HEK293 (cell line): ENCODE measurements around the gene TYMS.
A peak's percentile ranks its signal among the peaks of the same experiment; 100 is the strongest.

Experiments
- CTCF ChIA-PET: fragments of 350-600 bp; formaldehyde crosslinking; extraction: SDS; loops from one replicate; lab custom pipeline; 2021; ENCODE audit warnings: antibody characterized with exemption; lab: Yijun Ruan, JAX
- POLR2A ChIA-PET: fragments of 300-600 bp; formaldehyde crosslinking; extraction: SDS; loops from one replicate; lab custom pipeline; 2020; ENCODE audit warnings: antibody characterized with exemption, inconsistent platforms; lab: Yijun Ruan, JAX
- H3K27ac ChIP-seq: fragments of 200-500 bp; sonication (Bioruptor generic); 2 replicates; pipeline ENCODE4 v1.5.1; 2014; ENCODE audit warnings: low read depth, low read length, control low read depth, inconsistent platforms; ENCODE audit errors: extremely low read depth
- H3K36me3 ChIP-seq, 2 experiments: fragments of 200-500 bp in 1 of 2; sonication (Bioruptor generic) in 1 of 2; 1 replicate in 1 of 2; 2 replicates in 1 of 2; pipeline ENCODE4 v1.5.1; 2014 to 2017; ENCODE audit warnings: inconsistent platforms in 2 of 2, low read length in 2 of 2; ENCODE audit not compliant: control insufficient read depth in 2 of 2, insufficient read depth in 1 of 2
- H3K4me1 ChIP-seq: fragments of 200-500 bp; sonication (Bioruptor generic); 2 replicates; pipeline ENCODE4 v1.5.1; 2014; ENCODE audit warnings: mild to moderate bottlenecking, low read length, inconsistent platforms; ENCODE audit not compliant: control insufficient read depth, insufficient read depth
- H3K4me3 ChIP-seq: 2 replicates; pipeline ENCODE4 v1.5.1; 2011; ENCODE audit warnings: low read depth, mild to moderate bottlenecking, control low read depth, low read length, moderate library complexity
- H3K9me3 ChIP-seq: fragments of 200-500 bp; sonication (Bioruptor generic); 2 replicates; pipeline ENCODE4 v1.5.1; 2014; ENCODE audit warnings: low read depth, low read length, inconsistent platforms; ENCODE audit not compliant: control insufficient read depth, insufficient read depth
- BCL11B ChIP-seq: fragments of 450-650 bp; formaldehyde crosslinking; IDR thresholded peaks from 2 replicates; pipeline ENCODE4 v1.5.1; 2016; ENCODE audit warnings: low read depth, missing biosample characterization, missing genetic modification characterization
- EGR2 ChIP-seq: fragments of 450-650 bp; formaldehyde crosslinking; IDR thresholded peaks from 2 replicates; pipeline ENCODE4 v1.5.1; 2016; ENCODE audit warnings: low read depth, missing biosample characterization, missing genetic modification characterization
- HOXC10 ChIP-seq: sonication (generic); formaldehyde crosslinking; IDR thresholded peaks from 2 replicates; pipeline ENCODE4 v1.8.1; 2023; ENCODE audit warnings: mild to moderate bottlenecking, missing genetic modification reagents
- KLF16 ChIP-seq: fragments of 450-650 bp; formaldehyde crosslinking; IDR thresholded peaks from 2 replicates; pipeline ENCODE4 v1.5.1; 2017; ENCODE audit warnings: missing biosample characterization, missing genetic modification characterization
- MYNN ChIP-seq: fragments of 450-650 bp; formaldehyde crosslinking; IDR thresholded peaks from 2 replicates; pipeline ENCODE4 v1.5.1; 2016; ENCODE audit warnings: missing biosample characterization, missing genetic modification characterization, borderline replicate concordance
- SP2 ChIP-seq: fragments of 450-650 bp; formaldehyde crosslinking; IDR thresholded peaks from 2 replicates; pipeline ENCODE4 v1.5.1; 2016; ENCODE audit warnings: missing biosample characterization, missing genetic modification characterization
- TCF7L2 ChIP-seq: IDR thresholded peaks from 2 replicates; pipeline ENCODE4 v1.6.1; 2011; ENCODE audit warnings: low read depth, mild to moderate bottlenecking, inconsistent platforms, low read length, moderate library complexity, borderline replicate concordance
- ZBTB20 ChIP-seq: fragments of 450-650 bp; formaldehyde crosslinking; IDR thresholded peaks from 2 replicates; pipeline ENCODE4 v1.5.1; 2016; ENCODE audit warnings: missing biosample characterization, missing genetic modification characterization
- ZBTB26 ChIP-seq: fragments of 450-650 bp; formaldehyde crosslinking; optimal IDR thresholded peaks from 2 replicates; pipeline ENCODE3; 2016; ENCODE audit warnings: missing biosample characterization, mild to moderate bottlenecking, missing genetic modification characterization
- ZBTB48 ChIP-seq: fragments of 450-650 bp; formaldehyde crosslinking; IDR thresholded peaks from 2 replicates; pipeline ENCODE4 v1.5.1; 2016; ENCODE audit warnings: missing biosample characterization, missing genetic modification characterization
- ZEB2 ChIP-seq: fragments of 450-650 bp; formaldehyde crosslinking; IDR thresholded peaks from 2 replicates; pipeline ENCODE4 v1.5.1; 2016; ENCODE audit warnings: missing biosample characterization, missing genetic modification characterization
- ZNF10 ChIP-seq: fragments of 450-650 bp; formaldehyde crosslinking; IDR thresholded peaks from 2 replicates; pipeline ENCODE4 v1.5.1; 2017; ENCODE audit warnings: missing biosample characterization, missing genetic modification characterization
- ZNF133 ChIP-seq: fragments of 450-650 bp; formaldehyde crosslinking; IDR thresholded peaks from 2 replicates; pipeline ENCODE4 v1.5.1; 2016; ENCODE audit warnings: missing biosample characterization, missing genetic modification characterization
- ZNF16 ChIP-seq: fragments of 450-650 bp; formaldehyde crosslinking; IDR thresholded peaks from 2 replicates; pipeline ENCODE4 v1.5.1; 2016; ENCODE audit warnings: low read depth, missing biosample characterization, missing genetic modification characterization
- ZNF2 ChIP-seq: fragments of 450-650 bp; formaldehyde crosslinking; IDR thresholded peaks from 2 replicates; pipeline ENCODE4 v1.5.1; 2016; ENCODE audit warnings: missing biosample characterization, missing genetic modification characterization
- ZNF223 ChIP-seq: fragments of 450-650 bp; formaldehyde crosslinking; IDR thresholded peaks from 2 replicates; pipeline ENCODE4 v1.5.1; 2016; ENCODE audit warnings: missing biosample characterization, missing genetic modification characterization
- ZNF394 ChIP-seq: fragments of 450-650 bp; formaldehyde crosslinking; IDR thresholded peaks from 2 replicates; pipeline ENCODE4 v1.5.1; 2016; ENCODE audit warnings: missing biosample characterization, missing genetic modification characterization, mild to moderate bottlenecking, moderate library complexity, borderline replicate concordance
- ZNF423 ChIP-seq: fragments of 450-650 bp; formaldehyde crosslinking; IDR thresholded peaks from 2 replicates; pipeline ENCODE4 v1.5.1; 2016; ENCODE audit warnings: missing biosample characterization, missing genetic modification characterization
- ZNF558 ChIP-seq: fragments of 450-650 bp; formaldehyde crosslinking; IDR thresholded peaks from 2 replicates; pipeline ENCODE4 v1.5.1; 2016; ENCODE audit warnings: missing biosample characterization, missing genetic modification characterization
- ZNF629 ChIP-seq: fragments of 450-650 bp; formaldehyde crosslinking; IDR thresholded peaks from 2 replicates; pipeline ENCODE4 v1.5.1; 2017; ENCODE audit warnings: missing biosample characterization, missing genetic modification characterization
- ZNF692 ChIP-seq: fragments of 450-650 bp; formaldehyde crosslinking; IDR thresholded peaks from 2 replicates; pipeline ENCODE4 v1.5.1; 2016; ENCODE audit warnings: missing biosample characterization, missing genetic modification characterization
- ZNF76 ChIP-seq: fragments of 450-650 bp; formaldehyde crosslinking; IDR thresholded peaks from 2 replicates; pipeline ENCODE4; 2016; ENCODE audit warnings: low read depth, missing biosample characterization, missing genetic modification characterization, borderline replicate concordance
- TF ChIP-seq, protein P1 (sequence below): fragments of 450-650 bp; formaldehyde crosslinking; IDR thresholded peaks from 2 replicates; pipeline ENCODE4 v1.5.1; 2016; ENCODE audit warnings: missing biosample characterization, missing genetic modification characterization, borderline replicate concordance
- TF ChIP-seq, protein P2 (sequence below): fragments of 450-650 bp; formaldehyde crosslinking; IDR thresholded peaks from 2 replicates; pipeline ENCODE4 v1.5.1; 2016; ENCODE audit warnings: missing biosample characterization, missing genetic modification characterization

The TYMS gene

DNA sequence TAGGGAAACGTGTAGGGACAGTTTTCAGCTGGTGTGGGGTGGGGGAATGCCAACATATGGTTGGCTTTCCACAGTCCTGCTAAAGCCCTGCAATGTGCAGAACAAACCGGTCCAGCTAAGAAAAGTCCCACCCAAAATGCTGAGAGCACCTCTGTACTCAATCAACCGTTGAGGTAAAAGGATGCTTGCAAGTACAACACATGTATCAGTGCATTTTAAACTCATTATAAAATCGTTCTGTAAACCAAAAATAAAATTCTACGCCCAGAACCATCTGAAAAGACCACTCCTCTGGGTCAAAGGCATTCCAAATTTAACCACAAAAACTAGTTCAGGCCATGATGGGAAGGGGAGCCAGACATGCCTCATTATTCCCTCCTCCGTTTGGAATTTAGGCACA, 2.0 kb upstream of the TYMS start:
- no peak overlapping the region for H3K4me3 ChIP-seq
- peaks cover 10 to 19% of the 10 kb centered on the region in 2 experiments for H3K36me3 ChIP-seq
- TF ChIP-seq, protein P1, sequence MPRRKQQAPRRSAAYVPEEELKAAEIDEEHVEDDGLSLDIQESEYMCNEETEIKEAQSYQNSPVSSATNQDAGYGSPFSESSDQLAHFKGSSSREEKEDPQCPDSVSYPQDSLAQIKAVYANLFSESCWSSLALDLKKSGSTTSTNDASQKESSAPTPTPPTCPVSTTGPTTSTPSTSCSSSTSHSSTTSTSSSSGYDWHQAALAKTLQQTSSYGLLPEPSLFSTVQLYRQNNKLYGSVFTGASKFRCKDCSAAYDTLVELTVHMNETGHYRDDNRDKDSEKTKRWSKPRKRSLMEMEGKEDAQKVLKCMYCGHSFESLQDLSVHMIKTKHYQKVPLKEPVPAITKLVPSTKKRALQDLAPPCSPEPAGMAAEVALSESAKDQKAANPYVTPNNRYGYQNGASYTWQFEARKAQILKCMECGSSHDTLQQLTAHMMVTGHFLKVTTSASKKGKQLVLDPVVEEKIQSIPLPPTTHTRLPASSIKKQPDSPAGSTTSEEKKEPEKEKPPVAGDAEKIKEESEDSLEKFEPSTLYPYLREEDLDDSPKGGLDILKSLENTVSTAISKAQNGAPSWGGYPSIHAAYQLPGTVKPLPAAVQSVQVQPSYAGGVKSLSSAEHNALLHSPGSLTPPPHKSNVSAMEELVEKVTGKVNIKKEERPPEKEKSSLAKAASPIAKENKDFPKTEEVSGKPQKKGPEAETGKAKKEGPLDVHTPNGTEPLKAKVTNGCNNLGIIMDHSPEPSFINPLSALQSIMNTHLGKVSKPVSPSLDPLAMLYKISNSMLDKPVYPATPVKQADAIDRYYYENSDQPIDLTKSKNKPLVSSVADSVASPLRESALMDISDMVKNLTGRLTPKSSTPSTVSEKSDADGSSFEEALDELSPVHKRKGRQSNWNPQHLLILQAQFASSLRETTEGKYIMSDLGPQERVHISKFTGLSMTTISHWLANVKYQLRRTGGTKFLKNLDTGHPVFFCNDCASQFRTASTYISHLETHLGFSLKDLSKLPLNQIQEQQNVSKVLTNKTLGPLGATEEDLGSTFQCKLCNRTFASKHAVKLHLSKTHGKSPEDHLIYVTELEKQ (tag by site-specific recombination), result no peak
- TF ChIP-seq ZNF133 (tag by site-specific recombination), result peak; percentile 97
- 0 out of 2 replicates have a peak, but pooled peaks cover 4% of the 10 kb centered on the region for H3K4me1 ChIP-seq
- ChIA-PET POLR2A (interaction anchor here (1.3 kb wide), 1 partner anchor 10 kb away, joined by 3 read pairs; no protein-coding TSS in a partner anchor), CTCF (interaction anchor here (2.3 to 3.0 kb wide), 2 partner anchors 31 to 176 kb away, joined by 7 to 14 read pairs; no protein-coding TSS in a partner anchor)
- H3K9me3 ChIP-seq, result no peaks in the 10 kb centered on the region
- H3K27ac ChIP-seq, result no peak overlapping the region

GRCh38 chr18:658001-658946, 821 bp downstream of the TYMS start:
- peak overlapping the region; percentile 59 for H3K4me3 ChIP-seq
- ChIA-PET POLR2A (interaction anchor here (0.6 to 3.7 kb wide), 20 partner anchors 8 to 390 kb away, joined by 3 to 28 read pairs (median 6); partner anchors contain the start of gene THOC1), CTCF (interaction anchor here (0.6 to 2.3 kb wide), 11 partner anchors 8 to 183 kb away, joined by 3 to 6 read pairs (median 3); no protein-coding TSS in a partner anchor)
- no peaks in the 10 kb centered on the region for H3K9me3 ChIP-seq
- peaks cover 26 to 38% of the 10 kb centered on the region in 2 experiments for H3K36me3 ChIP-seq
- peak overlapping the region; percentile 99 for H3K27ac ChIP-seq
- no peaks in the 10 kb centered on the region for H3K4me1 ChIP-seq
- TF ChIP-seq ZBTB26 (peak; percentile 55), ZNF558 (peak; percentile 21; the same call in 1 of the 2 replicates), ZEB2 (tag by site-specific recombination) (peak; percentile 59), ZNF629 (tag by site-specific recombination) (peak; percentile 37; the same call in 1 of the 2 replicates), HOXC10 (CRISPR knock-in tag) (no peak), SP2 (tag by site-specific recombination) (peak; percentile 68), ZNF423 (tag by site-specific recombination) (no peak), MYNN (no peak), KLF16 (tag by site-specific recombination) (peak; percentile 90), ZNF10 (tag by site-specific recombination) (no peak), ZBTB20 (tag by site-specific recombination) (peak; percentile 48; the same call in 1 of the 2 replicates), ZNF16 (tag by site-specific recombination) (no peak), TCF7L2 (no peak), ZNF76 (tag by site-specific recombination) (peak; percentile 65; the same call in 1 of the 2 replicates), ZBTB48 (tag by site-specific recombination) (peak; percentile 72; the same call in 1 of the 2 replicates), ZNF223 (tag by site-specific recombination) (no peak), ZNF394 (tag by site-specific recombination) (0 out of 2 replicates have a peak, but pooled peaks have one; percentile 36), EGR2 (tag by site-specific recombination) (0 out of 2 replicates have a peak, but pooled peaks have one; percentile 1), ZNF2 (peak; percentile 64; the same call in 1 of the 2 replicates), BCL11B (tag by site-specific recombination) (no peak), ZNF692 (tag by site-specific recombination) (peak; percentile 56)
- TF ChIP-seq, protein P2, sequence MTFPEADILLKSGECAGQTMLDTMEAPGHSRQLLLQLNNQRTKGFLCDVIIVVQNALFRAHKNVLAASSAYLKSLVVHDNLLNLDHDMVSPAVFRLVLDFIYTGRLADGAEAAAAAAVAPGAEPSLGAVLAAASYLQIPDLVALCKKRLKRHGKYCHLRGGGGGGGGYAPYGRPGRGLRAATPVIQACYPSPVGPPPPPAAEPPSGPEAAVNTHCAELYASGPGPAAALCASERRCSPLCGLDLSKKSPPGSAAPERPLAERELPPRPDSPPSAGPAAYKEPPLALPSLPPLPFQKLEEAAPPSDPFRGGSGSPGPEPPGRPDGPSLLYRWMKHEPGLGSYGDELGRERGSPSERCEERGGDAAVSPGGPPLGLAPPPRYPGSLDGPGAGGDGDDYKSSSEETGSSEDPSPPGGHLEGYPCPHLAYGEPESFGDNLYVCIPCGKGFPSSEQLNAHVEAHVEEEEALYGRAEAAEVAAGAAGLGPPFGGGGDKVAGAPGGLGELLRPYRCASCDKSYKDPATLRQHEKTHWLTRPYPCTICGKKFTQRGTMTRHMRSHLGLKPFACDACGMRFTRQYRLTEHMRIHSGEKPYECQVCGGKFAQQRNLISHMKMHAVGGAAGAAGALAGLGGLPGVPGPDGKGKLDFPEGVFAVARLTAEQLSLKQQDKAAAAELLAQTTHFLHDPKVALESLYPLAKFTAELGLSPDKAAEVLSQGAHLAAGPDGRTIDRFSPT (tag by site-specific recombination), result peak; percentile 80; the same call in 1 of the 2 replicates
